Gastrocnemius medialis (tissue), 4 donors: Measurements from ENCODE around the gene HDGFL2. TPM values are rescaled to one million over a fixed set of nuclear protein-coding genes. Genes with fewer than 3 reads are reported as not detected.
A peak's percentile ranks its signal among the peaks of the same experiment; 100 is the strongest.

Experiments used
- ATAC-seq, 2 donors: fragments of 150-250 bp; one replicate each; pipeline ENCODE4 v1.9.1; 2016
- DNase-seq, 2 donors: peaks; one replicate each; pipeline ENCODE4 v3.0.0-alpha.2; 2019
- H3K27ac ChIP-seq, 4 donors: fragments of 200-600 bp; sonication (generic); 1 replicate in 1 of 4; 2 replicates in 3 of 4; pipeline ENCODE4 v1.5.1; 2016 to 2018; ENCODE audit warnings: mild to moderate bottlenecking in 2 of 4, moderate library complexity in 1 of 4
- H3K27me3 ChIP-seq, 3 donors: fragments of 200-600 bp; sonication (generic) in 2 of 3; 1 replicate in 1 of 3; 2 replicates in 2 of 3; pipeline versions ENCODE4 v1.5.1 to v1.6.0; 2016 to 2019; ENCODE audit warnings: mild to moderate bottlenecking in 1 of 3, moderate library complexity in 1 of 3
- H3K36me3 ChIP-seq, 2 donors: fragments of 200-600 bp; sonication (generic) in 1 of 2; one replicate each; pipeline ENCODE4 v1.5.1; 2017 to 2018
- H3K4me1 ChIP-seq, 2 donors: fragments of 200-600 bp; sonication (generic) in 1 of 2; one replicate each; pipeline ENCODE4 v1.5.1; 2016 to 2017; ENCODE audit warnings: mild to moderate bottlenecking in 2 of 2
- H3K4me3 ChIP-seq, 4 donors: fragments of 200-600 bp; sonication (generic) in 3 of 4; 1 replicate in 1 of 4; 2 replicates in 3 of 4; pipeline ENCODE4 v1.5.1; 2016 to 2019; ENCODE audit warnings: mild to moderate bottlenecking in 2 of 4
- H3K9me3 ChIP-seq, 3 donors: fragments of 200-600 bp; sonication (generic) in 2 of 3; 1 replicate in 1 of 3; 2 replicates in 2 of 3; pipeline ENCODE4 v1.5.1; 2016 to 2019
- POLR2A ChIP-seq, 2 donors: fragments of 450-650 bp; IDR thresholded peaks; one replicate each; pipeline ENCODE4 v1.6.1; 2017; ENCODE audit warnings: antibody characterized with exemption in 2 of 2, mild to moderate bottlenecking in 2 of 2, moderate library complexity in 2 of 2
- in situ Hi-C, 4 donors: fragments of 200-750 bp; cut with MboI; loops; one replicate each; pipeline versions ENCODE4 v1.15.0 to v1.8.0; 2017; ENCODE audit warnings: low sequenced_read_pairs in 4 of 4
- intact Hi-C: fragments of 100-400 bp; cut with DNase I; formaldehyde crosslinking; loops from one replicate; pipeline ENCODE4 v1.15.1; 2023; ENCODE audit warnings: low total_unique reads
- total RNA-seq, 4 donors: library from RNA; depleted of rRNA; stranded (reverse); fragments of >200 nt; gene quantifications; one replicate each; pipeline versions ENCODE4 v1.1.0 to v1.2.3, GENCODE V29; 2016
- TF ChIP-seq, protein P1 (sequence below), 5 experiments: fragments of 450-650 bp in 3 of 5; fragments of 200-600 bp in 2 of 5; sonication (generic) in 2 of 5; IDR thresholded peaks in 4 of 5; conservative IDR thresholded peaks in 1 of 5; 1 replicate in 4 of 5; 2 replicates in 1 of 5; pipeline ENCODE4 v1.5.1; 2016 to 2019; ENCODE audit warnings: antibody characterized with exemption in 5 of 5, mild to moderate bottlenecking in 3 of 5, moderate library complexity in 3 of 5

The HDGFL2 gene
- total RNA-seq, 4 donors from 2014 or later = 46.5 to 83.2 (median 56.1) TPM

DNA sequence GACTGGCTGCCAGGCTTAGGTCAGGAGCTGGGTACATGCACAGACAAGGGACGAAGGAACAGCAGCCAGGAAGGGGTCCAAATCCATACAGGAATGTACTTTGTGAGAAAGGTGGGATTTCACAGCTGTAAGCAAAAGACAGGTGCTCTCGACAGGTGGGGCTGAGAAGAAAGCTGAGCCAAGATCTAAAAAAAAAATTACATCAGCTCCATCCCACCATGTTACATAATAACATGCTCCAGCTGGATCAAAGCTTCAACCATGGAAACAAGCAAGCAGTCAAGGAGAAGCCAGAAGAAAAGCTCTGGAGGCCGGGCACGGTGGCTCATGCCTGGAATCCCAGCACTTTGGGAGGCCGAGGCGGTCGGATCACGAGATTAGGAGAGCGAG is 22.5 kb upstream of the HDGFL2 start:
- peak; percentile 9 to 50 for ATAC-seq
- no peaks in the 10 kb centered on the region for H3K27me3 ChIP-seq
- H3K27ac ChIP-seq = peak overlapping the region; percentile 84 to 93 (median 88)
- DNase-seq = no peak
- no peaks in the 10 kb centered on the region for H3K9me3 ChIP-seq
- TF ChIP-seq POLR2A (IDR thresholded peaks at IDR 0.05) = no peak
- TF ChIP-seq, protein P1, sequence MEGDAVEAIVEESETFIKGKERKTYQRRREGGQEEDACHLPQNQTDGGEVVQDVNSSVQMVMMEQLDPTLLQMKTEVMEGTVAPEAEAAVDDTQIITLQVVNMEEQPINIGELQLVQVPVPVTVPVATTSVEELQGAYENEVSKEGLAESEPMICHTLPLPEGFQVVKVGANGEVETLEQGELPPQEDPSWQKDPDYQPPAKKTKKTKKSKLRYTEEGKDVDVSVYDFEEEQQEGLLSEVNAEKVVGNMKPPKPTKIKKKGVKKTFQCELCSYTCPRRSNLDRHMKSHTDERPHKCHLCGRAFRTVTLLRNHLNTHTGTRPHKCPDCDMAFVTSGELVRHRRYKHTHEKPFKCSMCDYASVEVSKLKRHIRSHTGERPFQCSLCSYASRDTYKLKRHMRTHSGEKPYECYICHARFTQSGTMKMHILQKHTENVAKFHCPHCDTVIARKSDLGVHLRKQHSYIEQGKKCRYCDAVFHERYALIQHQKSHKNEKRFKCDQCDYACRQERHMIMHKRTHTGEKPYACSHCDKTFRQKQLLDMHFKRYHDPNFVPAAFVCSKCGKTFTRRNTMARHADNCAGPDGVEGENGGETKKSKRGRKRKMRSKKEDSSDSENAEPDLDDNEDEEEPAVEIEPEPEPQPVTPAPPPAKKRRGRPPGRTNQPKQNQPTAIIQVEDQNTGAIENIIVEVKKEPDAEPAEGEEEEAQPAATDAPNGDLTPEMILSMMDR (IDR thresholded peaks at IDR 0.05 in 4 of 5, conservative IDR thresholded peaks at IDR 0.05 in 1 of 5) = no peak
- H3K4me1 ChIP-seq = peaks cover 18 to 23% of the 10 kb centered on the region in 2 donors
- intact Hi-C loops (loop anchor here (1.0 to 10.0 kb wide), 3 partner anchors 47 to 105 kb away; partner anchors contain the start of genes CHAF1A and MPND), in situ Hi-C loops (no loop called here)
- no peak overlapping the region for H3K4me3 ChIP-seq
- peaks cover 0 to 76% of the 10 kb centered on the region in 2 donors for H3K36me3 ChIP-seq

DNA sequence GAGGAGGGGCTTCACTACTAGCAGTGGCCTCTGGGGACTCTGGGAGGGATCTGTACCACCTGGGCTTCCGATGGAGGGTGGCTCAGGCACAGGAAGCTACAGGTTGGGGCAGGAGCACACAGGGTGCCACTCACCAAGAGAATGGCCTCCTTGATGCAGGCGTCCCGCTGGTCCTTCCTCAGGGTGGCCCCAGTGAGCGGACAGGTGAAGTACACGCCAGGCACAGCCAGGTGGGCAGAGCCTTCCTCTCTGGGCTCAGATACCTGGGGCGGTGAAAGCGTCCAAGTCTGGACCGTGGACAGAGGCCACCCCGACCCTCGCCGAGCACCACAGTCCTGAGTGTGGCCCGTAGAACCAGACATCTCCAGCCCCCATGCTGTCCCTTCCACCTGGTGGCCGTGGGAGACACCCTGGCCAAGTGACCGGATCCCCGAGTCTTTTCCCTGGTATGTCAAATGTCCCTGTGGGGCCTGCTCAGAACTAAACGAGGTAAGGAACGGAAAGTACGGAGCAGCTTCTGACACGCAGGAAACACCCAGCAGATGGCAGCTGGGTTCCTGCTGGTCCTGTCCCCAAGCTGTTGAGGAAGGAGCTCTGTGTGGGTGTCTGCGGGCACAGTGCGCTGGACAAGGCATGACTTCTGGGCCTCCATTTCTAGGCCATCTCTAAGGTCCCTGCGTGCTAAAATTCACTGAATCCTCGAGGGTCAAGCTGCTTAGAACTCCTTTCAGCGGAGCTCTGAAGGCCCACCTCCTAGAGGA is 19.7 kb upstream of the HDGFL2 start:
- peaks cover 0 to 49% of the 10 kb centered on the region in 2 donors for H3K36me3 ChIP-seq
- TF ChIP-seq POLR2A (IDR thresholded peaks at IDR 0.05) = no peak
- TF ChIP-seq, protein P1 (IDR thresholded peaks at IDR 0.05 in 4 of 5, conservative IDR thresholded peaks at IDR 0.05 in 1 of 5) = no peak
- no peak overlapping the region for H3K4me3 ChIP-seq
- ATAC-seq (no peak), DNase-seq (no peak)
- no peaks in the 10 kb centered on the region for H3K27me3 ChIP-seq
- H3K9me3 ChIP-seq = no peaks in the 10 kb centered on the region
- H3K27ac ChIP-seq = peak overlapping the region in 1 of 4 donors; percentile 95
- in situ Hi-C loops = no loop called here
- intact Hi-C loops = loop anchor here (10.0 kb wide), 1 partner anchor 108 kb away; the partner anchor contains the start of gene MPND
- H3K4me1 ChIP-seq = peaks cover 39 to 43% of the 10 kb centered on the region in 2 donors

DNA sequence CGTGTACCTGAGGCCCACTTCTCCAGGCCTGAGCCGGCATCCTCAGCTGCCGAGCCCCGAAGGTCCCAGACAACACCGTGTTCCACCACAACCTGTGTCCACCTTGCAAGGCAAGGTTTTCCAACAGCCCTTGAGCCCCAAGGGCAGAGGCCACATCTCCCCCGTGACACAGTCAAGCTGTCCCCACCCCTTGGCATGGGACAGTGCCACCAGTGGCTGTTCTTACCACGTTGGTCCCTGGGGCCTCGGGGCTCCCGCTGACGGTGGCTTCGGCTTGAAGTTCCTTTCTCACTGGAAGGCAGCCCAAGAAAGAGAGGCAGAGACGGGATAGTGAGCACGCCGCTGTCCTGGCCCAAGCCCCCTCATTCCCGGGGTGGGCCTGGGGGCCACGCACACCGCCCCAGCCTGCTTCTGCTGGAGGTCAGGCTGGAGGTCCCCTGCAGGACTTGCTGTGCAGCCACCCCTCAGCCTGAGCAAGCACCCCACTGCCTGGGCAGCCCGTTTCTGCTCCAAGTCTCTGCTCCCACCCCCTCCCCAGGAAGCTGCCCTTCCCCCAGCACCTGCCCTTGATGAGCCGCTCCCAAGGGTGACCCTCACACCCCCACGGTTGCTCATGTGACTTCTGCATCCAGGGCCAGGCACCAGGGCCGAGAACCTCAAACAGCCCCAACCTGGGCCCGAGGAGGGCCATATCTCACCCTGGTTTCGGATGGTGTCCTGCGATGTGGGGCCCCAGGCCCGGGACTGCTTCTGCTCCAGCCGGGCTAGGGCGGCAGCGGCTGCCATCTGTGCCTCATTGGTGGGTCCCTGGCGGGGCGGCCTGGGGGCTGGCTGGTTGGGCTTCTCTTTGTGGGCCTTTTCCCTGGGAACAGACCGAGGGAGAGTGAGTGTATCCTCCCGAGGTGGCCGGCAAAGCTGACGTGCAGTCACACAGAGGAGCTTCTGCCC is 18.6 kb upstream of the HDGFL2 start:
- in situ Hi-C loops (no loop called here), intact Hi-C loops (loop anchor here (10.0 kb wide), 1 partner anchor 109 kb away; the partner anchor contains the start of gene MPND)
- Histone ChIP-seq H3K27ac (peak overlapping the region in 3 of 4 donors; percentile 4 to 99 (median 95)), H3K36me3 (peaks cover 0 to 38% of the 10 kb centered on the region in 2 donors), H3K4me3 (no peak overlapping the region), H3K9me3 (no peaks in the 10 kb centered on the region), H3K4me1 (peaks cover 35 to 36% of the 10 kb centered on the region in 2 donors), H3K27me3 (no peaks in the 10 kb centered on the region)
- DNase-seq = no peak
- no peak for ATAC-seq
- TF ChIP-seq, protein P1 (IDR thresholded peaks at IDR 0.05 in 4 of 5, conservative IDR thresholded peaks at IDR 0.05 in 1 of 5) = no peak
- no peak for TF ChIP-seq POLR2A (IDR thresholded peaks at IDR 0.05)

DNA sequence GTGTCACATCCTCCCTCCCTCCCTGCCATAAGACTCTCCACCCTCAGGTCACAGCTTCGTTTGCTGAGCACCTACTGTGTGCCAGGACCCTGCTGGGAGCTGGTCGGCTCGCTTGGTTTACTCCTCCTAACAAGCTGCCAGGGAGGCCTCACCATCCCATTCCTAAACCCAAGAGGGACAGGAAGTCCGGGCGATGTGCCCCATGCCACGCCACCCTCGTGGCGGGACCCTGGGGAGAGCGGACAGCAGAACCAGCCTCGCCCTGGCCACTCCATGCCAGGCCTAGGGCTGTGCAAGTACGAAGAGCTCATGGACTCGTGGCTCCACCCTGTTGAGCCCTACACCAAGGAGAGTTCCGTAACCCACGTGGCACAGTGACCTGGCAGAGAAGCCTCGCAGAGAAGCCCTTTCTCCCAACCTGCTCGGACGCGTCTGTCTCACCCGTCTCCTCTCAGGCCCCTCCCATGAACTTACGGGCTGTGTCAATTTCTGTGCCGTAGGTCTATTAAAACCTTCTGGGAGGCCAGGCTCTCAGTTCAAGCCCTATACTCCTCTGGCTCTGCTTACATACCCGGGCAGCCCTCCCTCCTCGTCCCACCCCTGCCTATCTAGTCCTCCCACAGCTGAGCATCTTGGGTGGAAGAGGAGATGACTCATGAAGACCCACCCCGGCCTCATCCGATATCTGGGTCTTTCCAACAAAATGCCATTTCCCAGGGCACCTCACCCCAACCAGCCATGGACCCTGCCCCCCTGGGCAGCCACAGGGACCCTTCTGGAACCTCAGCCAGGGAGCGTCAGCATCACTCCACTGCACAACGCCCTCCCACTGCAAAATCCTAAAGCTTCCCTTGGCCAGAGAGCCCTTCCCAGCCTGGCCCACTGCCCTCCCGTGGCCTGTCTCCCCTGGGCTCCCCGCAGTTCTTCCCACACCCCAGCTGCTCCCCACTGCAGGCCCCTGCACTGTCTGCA is 17.1 kb upstream of the HDGFL2 start:
- Histone ChIP-seq H3K9me3 (no peaks in the 10 kb centered on the region), H3K27ac (peak overlapping the region; percentile 90 to 99 (median 95)), H3K4me1 (peaks cover 25 to 29% of the 10 kb centered on the region in 2 donors), H3K36me3 (peaks cover 0 to 34% of the 10 kb centered on the region in 2 donors), H3K4me3 (peak overlapping the region; percentile 6 to 80 (median 32)), H3K27me3 (no peaks in the 10 kb centered on the region)
- peak; percentile 40 to 45 for ATAC-seq
- peak; percentile 59 to 65 for DNase-seq
- peak in 1 of 2 donors; percentile 35 for TF ChIP-seq POLR2A (IDR thresholded peaks at IDR 0.05)
- TF ChIP-seq, protein P1 (IDR thresholded peaks at IDR 0.05 in 4 of 5, conservative IDR thresholded peaks at IDR 0.05 in 1 of 5) = no peak
- in situ Hi-C loops (no loop called here), intact Hi-C loops (loop anchor here (5.0 to 10.0 kb wide), 2 partner anchors 82 to 110 kb away; partner anchors contain the start of genes MPND and PLIN5)
